Measurements from ENCODE around the gene WDR88.

GRCh38 chr19:33199441-33200265, 67.7 kb downstream of the WDR88 start:
- no peak for TF ChIP-seq CTCF (IDR thresholded peaks at IDR 0.05; ENCODE audit: poor library complexity, severe bottlenecking)
- no peak for TF ChIP-seq POLR2AphosphoS5 (IDR thresholded peaks at IDR 0.05)
- TF ChIP-seq, protein P1, sequence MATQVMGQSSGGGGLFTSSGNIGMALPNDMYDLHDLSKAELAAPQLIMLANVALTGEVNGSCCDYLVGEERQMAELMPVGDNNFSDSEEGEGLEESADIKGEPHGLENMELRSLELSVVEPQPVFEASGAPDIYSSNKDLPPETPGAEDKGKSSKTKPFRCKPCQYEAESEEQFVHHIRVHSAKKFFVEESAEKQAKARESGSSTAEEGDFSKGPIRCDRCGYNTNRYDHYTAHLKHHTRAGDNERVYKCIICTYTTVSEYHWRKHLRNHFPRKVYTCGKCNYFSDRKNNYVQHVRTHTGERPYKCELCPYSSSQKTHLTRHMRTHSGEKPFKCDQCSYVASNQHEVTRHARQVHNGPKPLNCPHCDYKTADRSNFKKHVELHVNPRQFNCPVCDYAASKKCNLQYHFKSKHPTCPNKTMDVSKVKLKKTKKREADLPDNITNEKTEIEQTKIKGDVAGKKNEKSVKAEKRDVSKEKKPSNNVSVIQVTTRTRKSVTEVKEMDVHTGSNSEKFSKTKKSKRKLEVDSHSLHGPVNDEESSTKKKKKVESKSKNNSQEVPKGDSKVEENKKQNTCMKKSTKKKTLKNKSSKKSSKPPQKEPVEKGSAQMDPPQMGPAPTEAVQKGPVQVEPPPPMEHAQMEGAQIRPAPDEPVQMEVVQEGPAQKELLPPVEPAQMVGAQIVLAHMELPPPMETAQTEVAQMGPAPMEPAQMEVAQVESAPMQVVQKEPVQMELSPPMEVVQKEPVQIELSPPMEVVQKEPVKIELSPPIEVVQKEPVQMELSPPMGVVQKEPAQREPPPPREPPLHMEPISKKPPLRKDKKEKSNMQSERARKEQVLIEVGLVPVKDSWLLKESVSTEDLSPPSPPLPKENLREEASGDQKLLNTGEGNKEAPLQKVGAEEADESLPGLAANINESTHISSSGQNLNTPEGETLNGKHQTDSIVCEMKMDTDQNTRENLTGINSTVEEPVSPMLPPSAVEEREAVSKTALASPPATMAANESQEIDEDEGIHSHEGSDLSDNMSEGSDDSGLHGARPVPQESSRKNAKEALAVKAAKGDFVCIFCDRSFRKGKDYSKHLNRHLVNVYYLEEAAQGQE (IDR thresholded peaks at IDR 0.05; ENCODE audit: borderline replicate concordance): no peak
